Pancreas (tissue), 10 donors: ENCODE data around the gene CFAP46. TPM values are rescaled to one million over a fixed set of nuclear protein-coding genes. Genes with fewer than 3 reads are reported as not detected.

Source experiments
- ATAC-seq, 4 donors: fragments of 200-7000 bp; cut with Tn5 transposase; one replicate each; pipeline versions ENCODE4 v1.8.0 to v1.9.1; 2020; ENCODE audit warnings: mild to moderate bottlenecking in 4 of 4, moderate library complexity in 4 of 4
- DNase-seq, 6 donors: peaks; one replicate each; pipeline ENCODE4 v3.0.0-alpha.2; 2020
- FAIRE-seq: peaks from 2 replicates; lab custom pipeline; 2012; peaks lifted over from hg19 to GRCh38; lab: Jason Lieb, UNC
- H3K27ac ChIP-seq, 4 donors: fragments of 200-600 bp; sonication (generic); 1 replicate in 3 of 4; 2 replicates in 1 of 4; pipeline versions ENCODE4 v1.5.0 to v1.8.0; 2020
- H3K27me3 ChIP-seq, 4 donors: fragments of 200-600 bp; one replicate each; pipeline ENCODE4 v1.8.0; 2021
- H3K36me3 ChIP-seq, 3 donors: fragments of 200-600 bp; sonication (generic) in 1 of 3; one replicate each; pipeline versions ENCODE4 v1.5.0 to v1.8.0; 2020 to 2021
- H3K4me1 ChIP-seq, 3 donors: fragments of 200-600 bp; one replicate each; pipeline ENCODE4 v1.8.0; 2021
- H3K4me3 ChIP-seq, 4 donors: fragments of 200-600 bp; sonication (generic) in 2 of 4; one replicate each; pipeline versions ENCODE4 v1.5.0 to v1.8.0; 2020 to 2021
- H3K9me3 ChIP-seq, 4 donors: fragments of 200-600 bp; one replicate each; pipeline ENCODE4 v1.8.0; 2021
- CTCF ChIP-seq, 4 donors: fragments of 200-600 bp; sonication (generic) in 3 of 4; IDR thresholded peaks; one replicate each; pipeline versions ENCODE4 v1.5.0 to v1.8.0; 2021; ENCODE audit warnings: antibody characterized with exemption in 4 of 4
- WGBS, 2 donors: extraction: QIAGEN DNeasy Blood & Tissue Kit; methylation state at CpG; one replicate each; pipeline ENCODE4 v1.1.7; 2013; 5-methylcytosine and 5-hydroxymethylcytosine counted together
- intact Hi-C, 3 donors: fragments of 100-400 bp; cut with DNase I; formaldehyde crosslinking; loops; one replicate each; pipeline versions ENCODE4 v1.11.1 to v1.14.2; 2022
- polyA plus RNA-seq, 2 donors: library from polyadenylated mRNA; stranded (reverse); fragments of 200-250 nt; gene quantifications; one replicate each; pipeline ENCODE4 v1.2.3, GENCODE V29; 2013
- total RNA-seq, 6 donors: library from RNA; stranded (reverse); fragmentation: NEBNext Ultra II Directional in 4 of 6; extraction: Animal tissue kit (Norgen Biotek cat#: 25700) in 4 of 6; gene quantifications; one replicate each; pipeline versions ENCODE4 v1.2.1 to v1.2.4, GENCODE V29; 2021 to 2023
- donor health status: healthy with polysubstance abuse.
- donor health status: DM: no; HTN: no; CAD: no; lungs with moderate emphysema.
- donor health status: DM: no; HTN: no; CAD: no.
- donor health status: control.
- donor health status: control.
- donor health status: Bipolar disorder and iron deficiency.
- donor health status: DM: yes; HTN: yes; CAD: no.
- donor health status: DM: no; HTN: no; CAD: no.
- donor health status: DM: no; HTN: no; CAD: no.
- donor health status: DM: yes; HTN: yes; CAD: no.

CFAP46 gene
- total and polyA plus RNA-seq, 8 donors, result 0.39 to 1.6 (median 1.0) TPM

GRCh38 chr10:132832186-132832969, 110.0 kb downstream of the CFAP46 start:
- WGBS, 2 donors, result 39 to 44% methylated on average over 30 of the region's 30 CpGs
- ATAC-seq, result no peak

GRCh38 chr10:132829403-132829802, 113.0 kb downstream of the CFAP46 start:
- ATAC-seq (no peak), FAIRE-seq (no peak), DNase-seq (peak in 1 of 6 donors; percentile 35)
- peaks cover 0 to 7% (median 0%) of the 10 kb centered on the region in 4 donors for H3K27me3 ChIP-seq
- intact Hi-C loops, result no loop called here
- H3K4me3 ChIP-seq, result no peak overlapping the region
- no peak overlapping the region for H3K27ac ChIP-seq
- H3K36me3 ChIP-seq, result no peaks in the 10 kb centered on the region
- TF ChIP-seq CTCF (IDR thresholded peaks at IDR 0.05), result no peak
- no peaks in the 10 kb centered on the region for H3K9me3 ChIP-seq
- 48 to 68% methylated on average over 8 of the region's 8 CpGs for WGBS, 2 donors
- no peaks in the 10 kb centered on the region for H3K4me1 ChIP-seq

More at GRCh38 chr10:132832186-132832969, 110.0 kb downstream of the CFAP46 start:
- TF ChIP-seq CTCF (IDR thresholded peaks at IDR 0.05), result no peak
- Histone ChIP-seq H3K36me3 (no peaks in the 10 kb centered on the region), H3K4me1 (no peaks in the 10 kb centered on the region), H3K27me3 (peaks cover 0 to 12% (median 0%) of the 10 kb centered on the region in 4 donors), H3K27ac (no peak overlapping the region), H3K4me3 (no peak overlapping the region), H3K9me3 (no peaks in the 10 kb centered on the region)
- FAIRE-seq, result no peak
- intact Hi-C loops, result loop anchor here in 1 of 3 donors (10.0 kb wide), 1 partner anchor 292 kb away; no protein-coding TSS in a partner anchor
- DNase-seq, result no peak

- H3K27me3 ChIP-seq, result peaks cover 0 to 6% (median 0%) of the 10 kb centered on the region in 4 donors
- no peak overlapping the region for H3K27ac ChIP-seq
- H3K4me1 ChIP-seq, result no peaks in the 10 kb centered on the region
- DNase-seq, result peak in 2 of 6 donors; percentile 6 to 30
- no peaks in the 10 kb centered on the region for H3K9me3 ChIP-seq
- intact Hi-C loops, result no loop called here
- H3K36me3 ChIP-seq, result no peaks in the 10 kb centered on the region
- WGBS, 2 donors, result 77 to 79% methylated on average over 20 of the region's 20 CpGs
- no peak overlapping the region for H3K4me3 ChIP-seq
- no peak for FAIRE-seq
- TF ChIP-seq CTCF (IDR thresholded peaks at IDR 0.05), result no peak
- no peak for ATAC-seq
Measured at GRCh38 chr10:132828681-132829080, 113.7 kb downstream of the CFAP46 start.

GRCh38 chr10:132827861-132828539, 114.4 kb downstream of the CFAP46 start:
- no peak for ATAC-seq
- no peak overlapping the region for H3K27ac ChIP-seq
- intact Hi-C loops, result no loop called here
- peaks cover 0 to 6% (median 0%) of the 10 kb centered on the region in 4 donors for H3K27me3 ChIP-seq
- H3K36me3 ChIP-seq, result no peaks in the 10 kb centered on the region
- no peak for TF ChIP-seq CTCF (IDR thresholded peaks at IDR 0.05)
- no peaks in the 10 kb centered on the region for H3K9me3 ChIP-seq
- H3K4me3 ChIP-seq, result no peak overlapping the region
- WGBS, 2 donors, result 66 to 75% methylated on average over 29 of the region's 29 CpGs
- FAIRE-seq, result no peak
- no peaks in the 10 kb centered on the region for H3K4me1 ChIP-seq
- DNase-seq, result peak in 1 of 6 donors; percentile 35
